Testis (tissue), 3 donors: ENCODE data around the gene FAM234A. TPM values are rescaled to one million over a fixed set of nuclear protein-coding genes. Genes with fewer than 3 reads are reported as not detected.

ENCODE experiments used
- DNase-seq: peaks from one replicate; pipeline ENCODE4 v3.0.0-alpha.2; 2019
- H3K27ac ChIP-seq, 2 donors: fragments of 200-600 bp; sonication (generic); one replicate each; pipeline ENCODE4 v1.5.1; 2019
- H3K27me3 ChIP-seq: fragments of 200-600 bp; sonication (generic); one replicate; pipeline ENCODE4 v1.5.1; 2019
- H3K36me3 ChIP-seq: fragments of 200-600 bp; sonication (generic); one replicate; pipeline ENCODE4 v1.5.1; 2017; ENCODE audit warnings: low read depth; ENCODE audit errors: missing control alignments
- H3K4me1 ChIP-seq: fragments of 200-600 bp; sonication (generic); one replicate; pipeline ENCODE4 v1.5.1; 2019
- H3K4me3 ChIP-seq, 2 donors: fragments of 200-600 bp; sonication (generic); one replicate each; pipeline ENCODE4 v1.5.1; 2017 to 2019
- H3K9me3 ChIP-seq: fragments of 200-600 bp; sonication (generic); one replicate; pipeline ENCODE4 v1.5.1; 2017
- POLR2A ChIP-seq: fragments of 450-650 bp; IDR thresholded peaks from one replicate; pipeline ENCODE4 v1.6.1; 2017; ENCODE audit warnings: antibody characterized with exemption, mild to moderate bottlenecking, moderate library complexity
- WGBS, 2 donors: methylation state at CpG; one replicate each; pipeline ENCODE4 v1.1.5; 2018; 5-methylcytosine and 5-hydroxymethylcytosine counted together
- intact Hi-C: fragments of 100-400 bp; cut with DNase I; formaldehyde crosslinking; loops from one replicate; pipeline ENCODE4 v1.15.1; 2023; ENCODE audit warnings: low total_unique reads
- polyA plus RNA-seq: library from polyadenylated mRNA; stranded (reverse); fragments of 350-450 nt; fragmentation: Illumina TruSeq; extraction: RNeasy Lipid Tissue Mini Kit (QIAGEN cat#74804); gene quantifications from one replicate; pipeline ENCODE4 v1.2.3, GENCODE V29; 2014; ENCODE audit warnings: low read depth, low replicate concordance; ENCODE audit not compliant: insufficient read depth
- total RNA-seq, 2 donors: library from RNA; depleted of rRNA; stranded (reverse); fragments of >200 nt; gene quantifications; one replicate each; pipeline ENCODE4 v1.2.3, GENCODE V29; 2016
- TF ChIP-seq, protein P1 (sequence below), 3 experiments: fragments of 450-650 bp in 2 of 3; fragments of 200-600 bp in 1 of 3; sonication (generic) in 1 of 3; IDR thresholded peaks; one replicate each; pipeline ENCODE4 v1.5.1; 2016 to 2019; ENCODE audit warnings: antibody characterized with exemption in 3 of 3, mild to moderate bottlenecking in 2 of 3, moderate library complexity in 1 of 3

The FAM234A gene
- total and polyA plus RNA-seq, 3 donors from 2014 or later, result 89.7 to 168 (median 151) TPM

- no peak overlapping the region for H3K4me3 ChIP-seq
- DNase-seq, result no peak
- H3K27ac ChIP-seq, result no peak overlapping the region
- peaks cover 7% of the 10 kb centered on the region for H3K4me1 ChIP-seq
- no peaks in the 10 kb centered on the region for H3K9me3 ChIP-seq
- no peaks in the 10 kb centered on the region for H3K36me3 ChIP-seq
- WGBS, 2 donors, result 90 to 94% methylated on average over 16 to 33 of the region's 34 CpGs
- no peaks in the 10 kb centered on the region for H3K27me3 ChIP-seq
- intact Hi-C loops, result no loop called here
- TF ChIP-seq POLR2A, result no peak
- TF ChIP-seq, protein P1, sequence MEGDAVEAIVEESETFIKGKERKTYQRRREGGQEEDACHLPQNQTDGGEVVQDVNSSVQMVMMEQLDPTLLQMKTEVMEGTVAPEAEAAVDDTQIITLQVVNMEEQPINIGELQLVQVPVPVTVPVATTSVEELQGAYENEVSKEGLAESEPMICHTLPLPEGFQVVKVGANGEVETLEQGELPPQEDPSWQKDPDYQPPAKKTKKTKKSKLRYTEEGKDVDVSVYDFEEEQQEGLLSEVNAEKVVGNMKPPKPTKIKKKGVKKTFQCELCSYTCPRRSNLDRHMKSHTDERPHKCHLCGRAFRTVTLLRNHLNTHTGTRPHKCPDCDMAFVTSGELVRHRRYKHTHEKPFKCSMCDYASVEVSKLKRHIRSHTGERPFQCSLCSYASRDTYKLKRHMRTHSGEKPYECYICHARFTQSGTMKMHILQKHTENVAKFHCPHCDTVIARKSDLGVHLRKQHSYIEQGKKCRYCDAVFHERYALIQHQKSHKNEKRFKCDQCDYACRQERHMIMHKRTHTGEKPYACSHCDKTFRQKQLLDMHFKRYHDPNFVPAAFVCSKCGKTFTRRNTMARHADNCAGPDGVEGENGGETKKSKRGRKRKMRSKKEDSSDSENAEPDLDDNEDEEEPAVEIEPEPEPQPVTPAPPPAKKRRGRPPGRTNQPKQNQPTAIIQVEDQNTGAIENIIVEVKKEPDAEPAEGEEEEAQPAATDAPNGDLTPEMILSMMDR (IDR thresholded peaks at IDR 0.05), result no peak
Measured at GRCh38 chr16:270381-271255, 36.0 kb downstream of the FAM234A start.

DNA sequence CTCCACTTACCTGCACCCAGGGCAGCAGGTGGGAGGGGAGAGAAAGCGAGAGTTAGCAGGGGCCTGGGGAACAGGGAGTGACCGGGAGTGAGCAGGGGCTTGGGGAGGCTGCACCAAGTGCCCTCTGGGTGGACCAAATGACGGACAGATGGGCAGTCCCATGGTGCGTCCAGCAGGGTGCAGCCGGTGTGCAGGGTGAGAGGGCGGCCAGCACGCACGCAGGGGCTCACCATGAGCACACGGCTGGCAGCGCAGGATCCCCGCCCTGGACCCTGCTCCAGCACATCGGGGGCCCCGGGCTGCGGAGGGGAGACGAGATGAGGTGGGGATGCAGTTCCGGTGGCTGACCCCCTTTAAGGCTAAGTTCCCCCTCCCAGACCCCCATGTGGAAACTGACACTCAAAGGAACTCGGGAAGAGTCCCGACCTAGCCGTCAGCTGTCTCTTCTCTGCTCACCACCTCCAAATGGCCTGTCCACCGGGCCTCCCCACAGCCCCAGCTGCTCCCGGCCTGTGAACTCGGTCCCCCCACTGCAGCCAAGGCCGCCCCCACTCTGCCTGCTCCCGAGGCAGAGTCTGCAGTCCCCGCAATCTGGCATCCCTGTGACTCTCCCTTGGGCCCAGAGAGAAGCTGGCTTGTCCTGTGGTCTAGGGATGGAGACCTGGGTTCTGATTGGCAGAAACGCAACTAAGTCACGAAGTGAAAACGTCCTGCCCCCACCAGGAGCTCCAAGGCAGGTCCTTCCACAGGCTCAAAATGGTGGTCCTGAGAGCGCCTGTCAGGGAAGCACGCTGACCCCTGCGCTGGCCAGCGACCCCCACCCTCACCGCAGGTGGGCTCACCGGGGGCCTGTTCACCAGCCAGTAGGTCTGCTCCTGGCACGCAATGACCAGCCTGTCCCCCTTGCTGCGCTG, 38.3 kb downstream of the FAM234A start:
- H3K27me3 ChIP-seq, result no peaks in the 10 kb centered on the region
- DNase-seq, result no peak
- H3K4me3 ChIP-seq, result no peak overlapping the region
- 70 to 74% methylated on average over 16 to 36 of the region's 36 CpGs for WGBS, 2 donors
- no peak overlapping the region for H3K27ac ChIP-seq
- no peaks in the 10 kb centered on the region for H3K9me3 ChIP-seq
- TF ChIP-seq POLR2A, result no peak
- H3K4me1 ChIP-seq, result no peaks in the 10 kb centered on the region
- intact Hi-C loops, result no loop called here
- no peaks in the 10 kb centered on the region for H3K36me3 ChIP-seq

DNA sequence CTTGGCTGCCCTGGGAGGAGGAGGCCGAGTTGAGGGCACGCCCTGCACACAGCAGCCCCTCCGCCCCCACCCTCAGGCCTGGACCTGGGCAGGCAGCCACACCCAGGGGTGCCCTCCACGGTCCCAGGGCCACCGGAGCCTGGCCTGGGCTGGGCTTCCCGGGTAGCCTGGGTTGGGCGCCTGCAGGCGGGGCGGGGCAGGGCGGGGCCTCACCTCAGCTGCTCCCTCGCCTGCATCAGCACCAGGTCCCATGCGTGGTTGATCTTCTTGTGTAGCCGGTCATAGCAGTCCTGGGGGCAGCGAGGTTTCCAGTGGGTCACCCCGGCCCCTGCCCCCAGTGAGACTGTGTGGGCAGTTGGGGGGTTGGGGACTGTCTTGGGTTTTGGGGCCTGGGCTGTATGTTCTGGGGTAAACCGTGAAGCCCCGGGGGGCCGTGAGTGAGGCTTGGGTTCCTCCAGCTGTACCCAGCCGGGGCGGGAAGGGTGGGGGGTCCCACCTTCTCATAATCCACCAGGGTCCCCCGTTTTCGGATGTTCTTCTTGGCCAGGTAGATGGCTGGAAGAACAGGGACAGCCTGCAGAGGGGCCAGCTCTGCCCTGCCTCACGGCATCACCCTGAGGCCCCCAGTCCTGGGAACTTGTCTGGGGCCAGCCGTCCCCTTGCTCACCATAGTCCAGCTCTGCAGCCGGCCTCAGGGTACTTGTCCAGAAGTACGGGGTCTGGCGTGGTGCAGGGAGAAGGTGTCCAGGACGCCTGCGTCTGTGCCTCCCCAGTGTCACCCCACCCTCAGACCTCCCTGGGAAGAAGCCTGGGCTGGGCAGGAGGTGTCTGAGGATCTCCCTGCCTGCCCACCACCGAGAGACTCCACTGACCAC, 39.2 kb downstream of the FAM234A start:
- Histone ChIP-seq H3K4me3 (no peak overlapping the region), H3K4me1 (no peaks in the 10 kb centered on the region), H3K36me3 (no peaks in the 10 kb centered on the region), H3K27me3 (no peaks in the 10 kb centered on the region), H3K27ac (no peak overlapping the region), H3K9me3 (no peaks in the 10 kb centered on the region)
- 81 to 84% methylated on average over 10 to 28 of the region's 30 CpGs for WGBS, 2 donors
- intact Hi-C loops, result no loop called here
- DNase-seq, result no peak
- no peak for TF ChIP-seq POLR2A
- TF ChIP-seq, protein P1 (IDR thresholded peaks at IDR 0.05), result no peak

DNA sequence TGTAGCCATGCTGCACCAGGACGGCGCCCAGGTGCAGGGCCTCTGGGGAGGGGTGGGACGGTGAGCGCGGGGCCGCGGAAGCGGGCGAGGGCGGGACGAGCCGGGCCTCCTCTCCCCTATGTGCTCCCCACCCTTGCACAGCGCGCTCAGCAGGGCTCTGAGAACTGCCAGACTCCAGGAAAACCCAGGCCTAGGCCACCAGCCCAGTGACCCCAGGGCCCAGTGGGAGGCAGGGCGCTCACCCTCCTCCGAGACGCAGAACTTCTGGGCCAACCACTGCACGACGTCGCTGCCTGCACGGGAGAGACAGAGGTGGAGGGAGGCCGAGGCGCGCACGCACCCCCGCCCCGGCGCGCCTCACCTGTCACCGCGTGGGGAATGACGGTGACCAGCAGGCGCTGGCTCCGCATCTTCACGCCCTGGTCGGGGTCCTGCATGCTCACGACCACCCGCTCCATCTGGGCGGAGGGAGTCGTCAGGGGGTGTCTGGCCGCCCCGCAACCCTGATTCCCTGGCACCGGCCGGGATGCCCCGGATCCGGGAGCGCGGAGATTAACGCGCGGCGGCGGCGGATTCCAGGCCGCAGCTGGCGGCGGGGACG, 40.5 kb downstream of the FAM234A start:
- Histone ChIP-seq H3K27ac (no peak overlapping the region), H3K36me3 (no peaks in the 10 kb centered on the region), H3K27me3 (no peaks in the 10 kb centered on the region), H3K4me1 (no peaks in the 10 kb centered on the region), H3K4me3 (peak overlapping the region in 1 of 2 donors; percentile 14), H3K9me3 (no peaks in the 10 kb centered on the region)
- DNase-seq, result no peak
- intact Hi-C loops, result no loop called here
- no peak for TF ChIP-seq POLR2A
- TF ChIP-seq, protein P1 (IDR thresholded peaks at IDR 0.05), result no peak
- 3% methylated on average over 37 of the region's 58 CpGs; no CpG with 5 or more reads in 1 of the 2 donors for WGBS, 2 donors
